ENCODE results near the gene CACNA2D1.

CACNA2D1 gene

GRCh38 chr7:82274681-82275080 is 168.9 kb downstream of the CACNA2D1 start:
- TF ChIP-seq CREB1 (IDR thresholded peaks at IDR 0.05; ENCODE audit: low read depth) (no peak), ZBTB7A (IDR thresholded peaks at IDR 0.05; ENCODE audit: low read depth) (no peak), MAX (IDR thresholded peaks at IDR 0.05) (no peak), EP300 (IDR thresholded peaks at IDR 0.05; ENCODE audit: borderline replicate concordance) (no peak), USF1 (IDR thresholded peaks at IDR 0.05) (no peak), RAD21 (IDR thresholded peaks at IDR 0.05; ENCODE audit: low read depth) (no peak)

- no peak for TF ChIP-seq TCF12 (IDR thresholded peaks at IDR 0.05; ENCODE audit: low read depth)
- no peak for TF ChIP-seq MAX (IDR thresholded peaks at IDR 0.05)
- no peak for TF ChIP-seq YY1 (IDR thresholded peaks at IDR 0.05; ENCODE audit: low read depth)
- TF ChIP-seq ZBTB7A (IDR thresholded peaks at IDR 0.05; ENCODE audit: low read depth): no peak
- no peak for TF ChIP-seq TEAD4 (IDR thresholded peaks at IDR 0.05)
- TF ChIP-seq TAF1 (IDR thresholded peaks at IDR 0.05; ENCODE audit: low read depth): no peak
- no peak for TF ChIP-seq FOXM1 (IDR thresholded peaks at IDR 0.05; ENCODE audit: borderline replicate concordance, low read depth)
- no peak for TF ChIP-seq CEBPB (IDR thresholded peaks at IDR 0.05)
- TF ChIP-seq EGR1 (IDR thresholded peaks at IDR 0.05): no peak
- TF ChIP-seq CREB1 (IDR thresholded peaks at IDR 0.05; ENCODE audit: low read depth): no peak
- no peak for TF ChIP-seq NFIC (IDR thresholded peaks at IDR 0.05)
- no peak for TF ChIP-seq USF1 (IDR thresholded peaks at IDR 0.05)
- no peak for TF ChIP-seq EP300 (IDR thresholded peaks at IDR 0.05; ENCODE audit: borderline replicate concordance)
These were observed 169.7 kb downstream of the CACNA2D1 start for GRCh38 chr7:82273886-82274285.

GRCh38 chr7:82270870-82271269 is 172.7 kb downstream of the CACNA2D1 start:
- TF ChIP-seq FOXM1 (IDR thresholded peaks at IDR 0.05; ENCODE audit: borderline replicate concordance, low read depth): no peak
- no peak for TF ChIP-seq CREB1 (IDR thresholded peaks at IDR 0.05; ENCODE audit: low read depth)
- no peak for TF ChIP-seq EGR1 (IDR thresholded peaks at IDR 0.05)
- no peak for TF ChIP-seq CEBPB (IDR thresholded peaks at IDR 0.05)
- TF ChIP-seq NFIC (IDR thresholded peaks at IDR 0.05): no peak
- no peak for TF ChIP-seq TEAD4 (IDR thresholded peaks at IDR 0.05)
- no peak for TF ChIP-seq YY1 (IDR thresholded peaks at IDR 0.05; ENCODE audit: low read depth)
- TF ChIP-seq MAX (IDR thresholded peaks at IDR 0.05): no peak
- no peak for TF ChIP-seq ZBTB7A (IDR thresholded peaks at IDR 0.05; ENCODE audit: low read depth)
- no peak for TF ChIP-seq TCF12 (IDR thresholded peaks at IDR 0.05; ENCODE audit: low read depth)
- TF ChIP-seq RAD21 (IDR thresholded peaks at IDR 0.05; ENCODE audit: low read depth): no peak
- no peak for TF ChIP-seq USF1 (IDR thresholded peaks at IDR 0.05)
- no peak for TF ChIP-seq REST (IDR thresholded peaks at IDR 0.05; ENCODE audit: low read depth)
- no peak for TF ChIP-seq TAF1 (IDR thresholded peaks at IDR 0.05; ENCODE audit: low read depth)
- no peak for TF ChIP-seq EP300 (IDR thresholded peaks at IDR 0.05; ENCODE audit: borderline replicate concordance)

GRCh38 chr7:82268632-82269031 is 174.9 kb downstream of the CACNA2D1 start:
- TF ChIP-seq USF1 (IDR thresholded peaks at IDR 0.05) (no peak), TEAD4 (IDR thresholded peaks at IDR 0.05) (no peak), RAD21 (IDR thresholded peaks at IDR 0.05; ENCODE audit: low read depth) (no peak)

- no peak for TF ChIP-seq REST (IDR thresholded peaks at IDR 0.05; ENCODE audit: low read depth)
- no peak for TF ChIP-seq CEBPB (IDR thresholded peaks at IDR 0.05)
- TF ChIP-seq YY1 (IDR thresholded peaks at IDR 0.05; ENCODE audit: low read depth): no peak
- no peak for TF ChIP-seq EP300 (IDR thresholded peaks at IDR 0.05; ENCODE audit: borderline replicate concordance)
- no peak for TF ChIP-seq USF1 (IDR thresholded peaks at IDR 0.05)
These were observed 177.5 kb downstream of the CACNA2D1 start for GRCh38 chr7:82266081-82266480.

All from Ishikawa (cell line).